GM21717 (cell line): ENCODE data around the gene THSD4.
"Not testable (repeated sequence)": the region's sequence is repeated elsewhere in the genome, so short reads cannot be mapped to it uniquely, and the experiment has no call there.

Experiments used
- ATAC-seq: cut with Tn5 transposase; IDR thresholded peaks from one replicate; pipeline ENCODE4 v1.9.1; 2021; ENCODE audit warnings: mild to moderate bottlenecking, moderate library complexity; ENCODE audit not compliant: unreplicated experiment

THSD4 gene

DNA sequence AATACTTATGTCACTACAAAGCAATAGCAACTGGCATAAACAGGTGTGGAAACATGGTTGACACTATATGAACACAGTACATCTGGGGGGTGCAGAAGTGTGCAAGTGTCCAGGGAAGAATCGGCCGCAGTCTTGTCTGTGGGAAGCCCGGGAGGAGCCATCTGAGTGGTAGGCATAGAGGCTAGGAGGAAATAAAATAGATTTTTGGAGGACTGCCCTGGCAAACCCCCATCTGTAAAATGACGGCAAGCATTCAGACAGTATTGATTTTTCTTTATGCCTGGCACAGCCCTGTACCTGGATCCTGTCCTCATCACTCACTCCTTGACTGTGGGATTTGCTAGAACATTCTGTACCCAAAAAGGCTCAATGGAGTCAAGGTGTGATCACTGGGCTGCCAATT is 31.3 kb downstream of the THSD4 start:
- no peak for ATAC-seq

DNA sequence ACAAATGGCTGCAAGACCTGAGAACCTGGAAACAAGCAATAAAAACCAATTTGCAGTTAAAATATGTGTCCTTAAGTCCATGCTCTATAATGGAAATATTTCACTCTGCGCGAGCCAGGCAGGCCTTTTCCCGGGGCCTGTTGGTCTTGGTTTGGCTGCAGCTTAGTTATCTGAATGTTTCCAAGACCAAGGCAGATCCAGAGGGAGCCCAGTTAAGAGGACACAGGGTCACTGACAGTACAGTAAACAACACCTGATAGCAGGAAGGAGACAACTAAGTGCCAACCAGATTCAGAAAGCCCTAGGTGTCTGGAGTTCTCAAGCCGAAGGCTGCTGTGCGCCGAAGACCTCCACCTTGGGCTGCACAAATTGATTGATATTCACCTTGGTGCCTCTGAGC is 32.8 kb downstream of the THSD4 start:
- ATAC-seq: no peak

DNA sequence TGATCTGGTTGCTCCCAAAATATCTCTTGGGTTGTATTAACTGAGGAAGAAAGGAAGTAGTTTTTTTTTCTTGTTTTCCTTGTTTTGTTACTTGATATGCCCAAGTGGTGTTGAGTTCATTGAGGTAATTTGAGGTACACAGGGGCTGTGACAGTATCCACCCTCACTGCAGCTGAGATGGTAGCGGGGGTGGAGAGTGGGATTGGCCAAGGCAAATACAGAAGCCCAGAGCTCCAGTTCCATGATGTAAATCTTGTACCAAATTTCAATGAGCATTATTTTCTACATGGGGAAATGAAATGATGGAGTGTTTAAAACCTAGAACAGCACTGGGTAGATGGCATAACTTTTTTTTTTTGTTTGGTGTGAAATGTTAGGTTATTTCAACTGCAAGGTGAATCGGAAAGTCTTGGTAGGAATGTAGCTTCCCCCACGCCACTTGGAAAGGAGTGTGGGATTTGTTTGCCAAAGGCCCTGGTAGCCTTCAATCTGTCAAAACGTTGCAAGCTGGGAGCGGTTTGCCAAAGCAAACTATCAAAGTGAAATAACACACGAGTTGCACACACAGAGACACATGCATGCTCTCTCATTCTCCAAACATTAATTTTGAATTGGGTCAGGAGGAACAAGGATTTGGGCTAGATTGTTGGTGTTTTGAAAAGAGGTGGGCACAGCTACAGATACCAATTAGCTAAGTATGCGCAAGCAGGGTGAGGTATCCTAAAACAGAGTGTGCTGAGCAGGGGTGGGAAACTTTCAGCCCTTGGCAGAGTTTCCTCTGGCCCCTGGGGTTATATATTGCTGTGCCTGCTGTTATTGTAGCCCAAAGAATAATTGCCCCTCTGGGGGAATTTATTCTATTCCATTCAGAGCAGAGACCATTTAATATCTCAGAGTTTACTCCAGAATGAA is 34.6 kb downstream of the THSD4 start:
- ATAC-seq: no peak

DNA sequence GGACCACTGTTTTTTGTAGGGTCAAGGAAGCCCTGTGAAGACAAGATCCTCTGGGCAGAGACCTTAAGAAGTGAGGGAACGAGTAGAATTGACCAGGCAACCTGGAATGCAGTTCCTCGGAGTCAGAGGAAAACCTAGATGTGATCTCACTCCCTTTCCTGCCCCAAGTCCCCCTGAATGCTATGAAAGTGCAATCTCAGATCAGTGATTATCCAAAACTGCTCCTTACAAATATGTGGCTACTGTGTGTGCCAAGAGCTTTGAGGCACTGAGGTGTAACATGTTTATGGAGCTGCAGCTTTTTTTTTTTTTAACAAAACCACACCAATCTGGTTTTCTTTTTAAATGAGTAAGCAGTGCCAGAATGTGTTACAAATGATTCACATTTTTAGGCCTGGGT is 35.8 kb downstream of the THSD4 start:
- ATAC-seq: no peak

DNA sequence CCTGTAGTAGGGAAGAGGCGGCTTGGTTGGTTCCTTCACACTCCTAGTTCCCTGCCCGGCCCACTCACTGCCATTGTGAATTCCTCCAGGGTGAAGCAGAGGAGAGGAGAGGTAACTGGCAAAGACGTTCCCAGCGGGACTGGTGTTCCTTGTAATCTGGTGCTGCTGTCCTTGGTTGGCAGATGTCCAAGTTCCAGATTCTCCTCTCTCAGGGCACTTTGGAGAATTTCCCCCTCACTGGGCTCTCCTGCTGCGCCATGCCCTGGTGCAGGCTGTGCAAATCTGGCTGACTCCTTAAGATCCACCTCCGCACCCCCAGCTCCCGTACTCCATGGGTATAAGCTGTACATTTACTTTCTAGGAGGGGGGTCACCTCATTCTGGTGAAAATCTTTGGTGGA is 37.3 kb downstream of the THSD4 start:
- ATAC-seq: no peak

DNA sequence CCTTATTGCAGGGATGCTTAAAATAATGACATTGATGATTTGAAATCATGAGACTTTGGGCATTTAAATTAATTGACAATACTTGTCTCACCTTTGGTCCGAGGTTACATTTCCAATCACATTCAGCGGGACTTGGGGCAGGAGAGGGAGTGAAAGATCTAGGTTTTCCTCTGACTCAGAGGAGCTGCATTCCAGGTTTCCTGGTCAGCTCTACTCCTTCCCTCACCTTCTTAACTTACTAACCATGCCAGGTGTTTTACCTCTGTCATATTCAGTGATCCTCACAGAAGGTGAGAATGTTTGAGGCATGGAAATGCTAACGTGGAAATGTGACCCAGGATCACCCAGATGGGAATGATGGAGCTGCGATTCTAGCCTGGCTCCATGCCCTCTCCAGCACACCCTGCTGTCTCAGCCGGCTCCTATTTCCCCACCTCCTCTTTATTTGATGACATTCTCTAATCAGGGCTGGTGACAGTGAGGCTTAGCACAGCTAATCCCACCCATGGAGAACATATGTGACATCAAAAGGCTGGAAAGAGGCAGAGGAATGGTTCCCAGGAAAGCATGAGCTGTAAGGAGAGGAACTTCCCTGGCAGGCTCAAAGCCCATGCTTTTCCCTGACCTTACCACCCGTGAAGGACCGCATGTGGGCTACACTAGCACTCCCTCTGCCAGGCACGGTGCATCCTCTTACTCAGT is 38.7 kb downstream of the THSD4 start:
- ATAC-seq: no peak

DNA sequence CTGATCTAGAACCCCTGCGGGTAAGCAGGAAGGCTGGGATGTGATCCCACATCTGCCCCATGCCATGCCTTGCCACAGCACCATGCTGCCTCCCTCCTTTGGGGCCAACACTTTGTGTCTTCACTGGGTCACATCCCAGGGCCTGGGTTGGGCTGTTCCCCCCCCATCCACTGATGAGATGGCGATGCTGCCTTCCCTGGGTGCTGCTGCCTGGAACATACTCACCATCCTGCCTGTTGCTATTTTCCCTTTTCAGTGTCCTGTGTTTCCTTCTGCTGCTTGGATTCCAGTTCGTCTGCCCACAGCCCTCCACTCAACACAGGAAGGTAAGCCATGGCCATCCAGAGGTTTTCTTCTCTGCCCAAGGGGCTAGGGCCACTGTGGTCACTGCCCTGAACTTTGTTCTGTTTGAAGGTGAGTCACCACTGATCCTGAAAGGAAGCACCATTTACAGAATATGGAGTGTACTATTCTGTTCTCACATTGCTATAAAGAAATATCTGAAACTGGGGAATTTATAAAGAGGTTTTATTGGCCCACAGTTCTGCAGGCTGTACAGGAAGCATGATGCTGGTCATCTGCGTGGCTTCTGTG is 39.4 kb downstream of the THSD4 start:
- ATAC-seq: no peak

DNA sequence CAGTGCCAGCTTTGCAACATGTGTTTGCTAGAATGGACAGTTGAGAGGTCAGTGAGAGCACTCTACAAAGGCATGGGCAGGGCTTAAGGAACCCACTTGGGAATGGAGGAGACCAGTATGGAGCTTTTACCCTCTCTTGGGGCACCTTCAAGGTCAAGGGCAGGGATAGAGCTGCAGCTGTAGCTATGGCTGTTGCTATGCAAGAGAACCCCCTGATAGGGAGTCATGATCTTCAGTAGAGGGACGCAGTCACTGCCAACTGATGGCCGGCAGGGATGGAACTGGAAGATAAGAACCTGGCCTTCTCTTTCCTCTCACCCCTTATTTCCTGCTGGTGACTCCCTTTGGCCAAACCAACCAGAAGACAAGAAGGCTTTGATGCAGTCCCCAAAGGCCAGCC is 40.3 kb downstream of the THSD4 start:
- no peak for ATAC-seq

DNA sequence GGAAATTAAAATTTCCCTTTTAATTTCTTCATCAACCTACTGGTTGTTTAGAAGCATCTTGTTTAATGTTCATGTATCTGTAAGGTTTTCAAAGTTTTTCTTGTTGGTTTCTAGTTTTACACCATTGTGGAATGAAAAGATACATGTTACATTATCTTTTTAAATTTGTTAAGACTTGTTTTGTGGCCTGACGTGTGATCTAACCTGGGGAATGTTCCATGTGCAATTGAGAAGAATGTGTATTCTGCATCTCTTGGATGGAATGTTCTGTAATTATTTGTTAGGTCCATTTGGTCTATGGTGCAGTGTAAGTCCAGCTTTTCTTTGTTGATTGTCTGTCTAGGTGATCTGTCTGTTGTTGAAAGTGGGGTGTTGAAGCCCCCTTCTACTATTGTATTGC is 45.7 kb downstream of the THSD4 start:
- ATAC-seq: no peak

DNA sequence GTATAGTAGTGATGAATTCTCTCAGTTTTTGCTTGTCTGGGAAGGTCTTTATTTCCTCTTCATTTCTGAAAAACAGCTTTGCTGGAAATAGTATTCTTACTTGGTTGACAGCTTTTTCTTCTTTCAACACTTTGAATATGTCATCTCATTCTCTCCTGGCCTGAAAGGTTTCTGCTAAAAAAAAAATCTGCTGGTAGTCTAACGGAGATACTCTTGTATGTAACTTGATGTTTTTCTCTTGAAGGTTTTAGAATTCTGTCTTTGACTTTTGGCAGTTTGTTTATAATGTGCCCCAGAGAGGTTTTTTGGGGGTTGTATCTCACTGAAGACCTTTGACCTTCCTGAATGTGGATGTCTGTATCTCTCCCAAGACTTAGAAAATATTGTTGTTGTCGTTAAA is 47.0 kb downstream of the THSD4 start:
- ATAC-seq: no peak

DNA sequence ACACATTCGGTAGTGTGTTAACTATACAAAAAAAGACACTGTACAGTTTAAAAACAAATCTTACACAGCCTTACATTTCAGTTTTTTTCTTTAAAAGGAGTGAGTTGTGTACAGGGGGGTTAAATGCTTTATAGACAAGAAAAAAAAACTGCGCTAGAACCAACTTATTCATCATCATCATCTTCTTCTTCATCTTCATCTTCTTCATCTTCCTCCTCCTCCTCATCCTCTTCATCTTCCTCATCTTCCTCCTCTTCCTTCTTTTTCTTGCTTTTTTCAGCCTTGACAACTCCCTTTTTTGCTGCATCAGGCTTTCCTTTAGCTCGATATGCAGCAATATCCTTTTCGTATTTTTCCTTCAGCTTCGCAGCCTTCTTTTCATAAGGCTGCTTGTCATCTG is 49.3 kb downstream of the THSD4 start:
- ATAC-seq: not testable (repeated sequence)

DNA sequence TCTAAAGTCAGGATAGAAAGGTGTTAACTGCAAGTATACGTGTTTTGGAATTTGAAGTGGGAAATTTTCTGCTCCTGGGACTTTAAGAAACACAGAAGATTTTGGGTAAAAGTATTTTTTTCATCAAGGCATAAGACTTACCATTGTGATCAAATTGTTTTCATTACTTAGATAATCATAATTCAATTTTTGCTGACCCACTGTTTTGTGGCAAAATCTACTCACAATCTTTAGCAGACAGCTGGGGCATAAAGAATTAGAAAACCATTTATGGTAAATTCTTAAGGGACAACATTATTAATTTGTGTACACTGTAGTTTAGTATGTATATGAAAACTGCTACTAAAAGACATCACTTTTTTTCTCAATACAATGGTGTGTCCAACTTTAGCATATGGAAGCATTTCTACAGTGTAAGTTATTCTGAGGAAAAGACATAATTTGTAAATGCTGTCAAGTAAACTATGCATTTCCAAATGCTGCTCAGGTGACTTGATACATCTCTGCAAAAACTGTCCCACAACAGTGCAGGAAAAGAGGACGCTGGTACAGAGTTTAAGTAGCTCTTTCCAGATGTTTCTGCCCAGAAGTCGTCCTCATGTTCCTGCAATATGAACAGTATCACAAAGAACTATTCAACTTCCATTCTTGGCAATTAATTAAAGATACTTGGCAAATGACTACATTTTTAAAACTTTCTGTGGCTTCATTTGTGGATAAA is 52.3 kb downstream of the THSD4 start:
- no peak for ATAC-seq

DNA sequence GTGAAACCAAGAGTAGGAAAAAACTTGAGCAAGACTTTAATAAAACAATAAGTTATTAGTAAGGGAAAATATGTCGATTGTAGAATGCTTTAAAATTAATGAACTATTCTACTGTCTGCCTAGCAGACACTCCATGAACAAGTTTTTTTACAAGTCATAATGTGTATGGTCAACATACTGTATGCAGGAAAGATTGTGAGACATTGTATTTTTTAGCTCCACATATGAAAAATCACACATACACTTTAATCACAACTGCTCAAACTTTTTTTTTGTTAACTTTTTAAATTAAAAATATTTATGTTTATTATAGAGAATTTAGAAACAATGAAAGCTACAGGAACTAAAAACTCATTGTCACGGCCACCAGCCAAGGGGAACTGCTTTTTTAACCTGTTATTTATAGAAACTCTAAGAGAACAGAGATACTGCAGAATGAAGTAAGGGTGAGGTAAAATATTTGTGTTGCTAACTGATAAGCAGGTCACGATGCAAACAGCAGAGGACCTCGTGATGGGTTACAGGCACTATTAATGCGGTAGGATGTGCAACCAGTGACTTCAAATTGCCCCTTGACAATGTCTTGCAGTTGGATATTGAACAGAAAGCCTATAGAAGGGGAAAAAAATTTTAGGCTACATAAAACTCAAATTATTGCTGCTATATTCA is 53.0 kb downstream of the THSD4 start:
- ATAC-seq: no peak

DNA sequence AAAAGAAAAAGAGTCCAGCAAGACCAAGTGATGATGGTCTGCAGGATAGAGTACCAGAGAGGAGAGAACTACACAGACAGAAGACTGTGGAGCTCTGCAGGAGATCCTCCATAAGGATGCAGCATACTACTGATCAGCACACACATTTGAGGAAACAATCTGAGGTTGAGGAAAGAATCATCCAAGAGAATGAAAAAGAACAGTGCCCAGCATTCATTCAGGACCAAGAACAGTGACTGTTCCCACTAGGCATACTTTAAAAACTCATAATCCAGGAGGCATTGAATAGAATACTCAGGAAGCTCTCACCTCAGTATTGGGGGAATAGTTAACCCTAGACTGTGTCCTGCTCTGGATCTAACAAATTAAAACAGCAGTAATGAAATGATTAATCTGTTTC is 54.9 kb downstream of the THSD4 start:
- ATAC-seq: no peak

DNA sequence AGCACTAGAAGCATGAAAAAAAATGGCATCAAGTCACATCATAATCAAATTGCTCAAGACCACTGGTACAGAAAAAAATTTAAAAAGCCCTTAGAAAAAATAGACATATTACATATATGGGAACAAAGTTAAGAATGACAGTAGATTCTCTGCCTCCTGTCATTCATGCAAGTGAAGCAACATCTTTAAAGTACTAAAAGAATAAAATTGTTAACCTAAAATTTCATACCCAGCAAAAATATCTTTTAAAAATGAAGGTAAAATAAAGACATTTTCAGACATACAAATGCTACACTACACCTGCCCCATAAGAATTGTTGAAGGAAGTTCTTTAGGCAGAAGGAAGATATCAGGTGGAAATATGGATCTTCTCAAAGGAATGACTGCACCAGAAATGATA is 55.9 kb downstream of the THSD4 start:
- ATAC-seq: no peak

DNA sequence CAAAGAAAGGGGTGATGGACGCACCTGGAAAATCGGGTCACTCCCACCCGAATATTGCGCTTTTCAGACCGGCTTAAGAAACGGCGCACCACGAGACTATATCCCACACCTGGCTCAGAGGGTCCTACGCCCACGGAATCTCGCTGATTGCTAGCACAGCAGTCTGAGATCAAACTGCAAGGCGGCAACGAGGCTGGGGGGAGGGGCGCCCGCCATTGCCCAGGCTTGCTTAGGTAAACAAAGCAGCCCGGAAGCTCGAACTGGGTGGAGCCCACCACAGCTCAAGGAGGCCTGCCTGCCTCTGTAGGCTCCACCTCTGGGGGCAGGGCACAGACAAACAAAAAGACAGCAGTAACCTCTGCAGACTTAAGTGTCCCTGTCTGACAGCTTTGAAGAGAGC is 59.1 kb downstream of the THSD4 start:
- not testable (repeated sequence) for ATAC-seq

DNA sequence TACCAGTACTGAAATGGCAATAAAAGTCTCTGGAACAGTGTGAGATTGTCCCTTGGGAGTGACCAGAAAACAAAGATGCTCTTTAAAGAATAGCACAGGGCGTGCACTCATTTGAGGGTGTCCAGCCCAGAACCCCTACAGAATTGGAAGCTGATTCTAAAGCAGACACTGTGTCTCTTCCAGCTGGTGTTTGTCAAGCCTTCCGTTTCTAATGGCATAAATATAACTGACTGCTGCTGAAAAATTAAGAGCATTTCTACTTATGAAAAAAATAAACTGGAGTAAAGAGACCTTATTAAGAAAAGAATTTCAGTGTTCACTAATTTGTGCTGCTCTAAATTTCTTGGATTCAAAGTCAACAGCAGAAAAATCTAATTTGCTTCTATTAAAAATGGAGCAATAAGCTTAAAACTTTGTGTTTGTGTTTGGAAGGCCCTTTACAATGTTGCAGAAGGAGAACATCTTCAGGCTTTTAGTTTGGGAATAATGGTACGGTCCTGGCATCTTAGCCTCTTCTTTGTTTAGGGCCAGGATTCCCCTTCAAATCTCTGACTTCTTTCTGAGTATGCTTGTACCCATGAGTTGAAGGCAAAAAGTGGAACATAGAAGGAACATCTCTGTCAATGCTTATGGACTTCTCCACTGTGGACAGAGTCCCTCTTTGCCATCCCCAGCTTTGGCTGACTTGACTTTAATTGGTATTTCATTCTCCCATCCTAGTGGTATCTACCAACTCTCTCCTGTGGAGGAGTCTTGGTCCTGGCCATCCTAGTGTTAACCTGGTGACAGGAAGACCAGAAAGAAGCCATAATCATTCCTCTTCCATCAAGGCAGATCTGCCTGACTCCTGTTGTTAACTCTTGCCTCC is 65.9 kb downstream of the THSD4 start:
- ATAC-seq: no peak

DNA sequence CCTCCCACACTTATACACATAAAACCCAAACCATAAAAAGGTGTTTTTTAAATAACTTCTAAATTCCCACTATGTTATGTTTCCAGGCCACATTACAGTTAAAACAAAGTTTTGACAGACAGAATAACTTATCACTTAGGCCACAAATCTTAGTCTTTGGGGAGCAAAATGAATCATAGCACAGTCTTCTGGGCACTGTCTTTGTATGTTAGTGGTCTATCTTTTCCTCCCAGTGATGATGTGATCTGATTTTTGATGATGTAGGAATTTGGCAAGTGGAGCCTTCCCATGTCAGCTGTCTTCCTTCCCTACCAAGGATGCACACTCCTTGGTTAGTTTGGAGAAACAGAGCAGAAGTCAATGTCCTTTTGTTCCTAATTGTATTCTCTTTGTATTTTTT is 67.3 kb downstream of the THSD4 start:
- ATAC-seq: no peak

DNA sequence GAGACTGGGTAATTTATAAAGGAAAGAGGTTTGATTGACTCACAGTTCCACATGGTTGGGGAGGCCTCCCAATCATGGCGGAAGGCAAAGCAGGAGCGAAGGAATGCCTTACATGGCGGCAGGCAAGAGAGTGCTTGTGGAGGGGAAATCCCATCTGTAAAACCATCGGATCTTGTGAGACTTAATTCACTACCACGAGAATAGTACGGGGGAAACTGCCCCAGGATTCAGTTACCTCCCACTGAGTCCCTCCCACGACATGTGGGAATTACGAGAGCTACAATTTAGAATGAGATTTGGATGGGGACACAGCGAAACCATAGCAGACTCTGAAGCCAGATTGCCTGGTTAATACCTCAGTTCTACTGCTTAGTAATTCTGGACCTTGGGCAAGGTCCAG is 67.8 kb downstream of the THSD4 start:
- ATAC-seq: no peak

DNA sequence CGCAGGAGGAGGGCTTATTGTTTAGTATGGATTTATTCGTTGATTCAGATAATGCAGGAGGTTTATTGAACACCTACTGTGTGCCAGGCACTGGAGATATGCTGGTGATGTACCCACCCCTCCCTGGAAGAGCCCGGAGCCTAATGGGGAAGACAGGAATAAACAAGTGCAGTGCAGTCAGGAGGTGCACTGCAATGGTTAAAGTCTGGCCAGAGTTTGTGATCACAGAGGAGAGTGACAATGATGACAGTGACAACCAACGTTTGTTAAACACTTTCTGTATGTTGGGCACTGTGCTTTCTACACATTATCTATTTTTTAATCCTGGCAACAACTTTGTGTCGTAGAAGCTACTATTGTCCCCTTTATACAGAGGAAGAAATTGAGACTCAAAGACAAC is 70.4 kb downstream of the THSD4 start:
- no peak for ATAC-seq
